Adrenal gland (tissue), 12 donors: Measurements from ENCODE around the gene RAB11B. TPM values are rescaled to one million over a fixed set of nuclear protein-coding genes. Genes with fewer than 3 reads are reported as not detected.
A peak's percentile ranks its signal among the peaks of the same experiment; 100 is the strongest.
"Not testable (repeated sequence)": the region's sequence is repeated elsewhere in the genome, so short reads cannot be mapped to it uniquely, and the experiment has no call there.

Experiments
- DNase-seq, 7 donors: peaks; one replicate each; pipeline ENCODE4 v3.0.0-alpha.2; 2019 to 2020
- H3K27ac ChIP-seq, 5 donors: fragments of 200-600 bp; sonication (generic) in 4 of 5; 1 replicate in 3 of 5; 2 replicates in 2 of 5; pipeline versions ENCODE4 v1.5.1 to v1.8.0; 2016 to 2020; ENCODE audit warnings: mild to moderate bottlenecking in 1 of 5
- H3K27me3 ChIP-seq: fragments of 200-600 bp; 2 replicates; pipeline ENCODE4 v1.8.0; 2021
- H3K36me3 ChIP-seq, 2 donors: fragments of 200-600 bp; replicated peaks in 1 of 2; 1 replicate in 1 of 2; 2 replicates in 1 of 2; pipeline versions ENCODE4 v1.5.1 to v1.8.0; 2018 to 2022
- H3K4me1 ChIP-seq, 2 donors: fragments of 200-600 bp; replicated peaks in 1 of 2; 1 replicate in 1 of 2; 2 replicates in 1 of 2; pipeline versions ENCODE4 v1.5.1 to v1.8.0; 2018 to 2021
- H3K4me3 ChIP-seq, 4 donors: fragments of 200-600 bp; sonication (generic) in 3 of 4; one replicate each; pipeline ENCODE4 v1.5.1; 2016 to 2018
- H3K9me3 ChIP-seq, 3 donors: fragments of 200-600 bp; sonication (generic) in 1 of 3; replicated peaks in 1 of 3; 1 replicate in 2 of 3; 2 replicates in 1 of 3; pipeline versions ENCODE4 v1.5.1 to v1.8.0; 2016 to 2021
- POLR2A ChIP-seq, 2 donors: fragments of 450-650 bp; IDR thresholded peaks; one replicate each; pipeline ENCODE4 v1.6.1; 2017; ENCODE audit warnings: antibody characterized with exemption in 2 of 2, mild to moderate bottlenecking in 2 of 2, moderate library complexity in 1 of 2
- WGBS, 4 donors: extraction: QIAGEN DNeasy Blood & Tissue Kit in 2 of 4; methylation state at CpG; one replicate each; pipeline versions ENCODE4 v1.1.5 to v1.1.7; 2013 to 2017; 5-methylcytosine and 5-hydroxymethylcytosine counted together
- intact Hi-C, 2 donors: fragments of 100-400 bp; cut with DNase I; formaldehyde crosslinking; loops; one replicate each; pipeline versions ENCODE4 v1.14.1 to v1.15.0; 2022 to 2023
- polyA plus RNA-seq, 3 donors: library from polyadenylated mRNA; stranded (reverse); fragments of 200-250 nt in 2 of 3; fragments of 350-450 nt in 1 of 3; fragmentation: Illumina TruSeq in 1 of 3; extraction: RNeasy Lipid Tissue Mini Kit (QIAGEN cat#74804) in 1 of 3; gene quantifications; one replicate each; pipeline ENCODE4 v1.2.3, GENCODE V29; 2013 to 2014
- total RNA-seq, 9 donors: library from RNA; depleted of rRNA in 4 of 9; stranded (reverse); fragments of >200 nt in 4 of 9; fragments of 120-200 nt in 1 of 9; fragmentation: NEBNext Ultra II Directional in 1 of 9; extraction: Animal tissue kit (Norgen Biotek cat#: 25700) in 1 of 9; gene quantifications; one replicate each; pipeline versions ENCODE4 v1.1.0 to v1.2.4, GENCODE V29; 2013 to 2023
- TF ChIP-seq, protein P1 (sequence below), 6 experiments: fragments of 450-650 bp in 4 of 6; fragments of 200-600 bp in 2 of 6; sonication (generic) in 1 of 6; IDR thresholded peaks; 1 replicate in 5 of 6; 2 replicates in 1 of 6; pipeline versions ENCODE4 v1.5.1 to v1.8.0; 2016 to 2021; ENCODE audit warnings: antibody characterized with exemption in 6 of 6, mild to moderate bottlenecking in 2 of 6, moderate library complexity in 1 of 6
- donor health status: healthy with polysubstance abuse.
- donor health status: Bipolar disorder and iron deficiency.
- donor health status: DM: yes; HTN: yes; CAD: no.
- donor health status: DM: no; HTN: no; CAD: no.
- donor health status: DM: no; HTN: no; CAD: no.
- donor health status: DM: yes; HTN: yes; CAD: no.

Gene RAB11B
- total and polyA plus RNA-seq, 12 donors, result 10.7 to 155 (median 72.2) TPM

- DNase-seq, H3K36me3 ChIP-seq, H3K9me3 ChIP-seq, H3K27me3 ChIP-seq, H3K4me1 ChIP-seq, intact Hi-C loops, H3K4me3 ChIP-seq: not testable (repeated sequence)
- H3K27ac ChIP-seq, result peak overlapping the region in 1 of 5 donors; percentile 49
- 86 to 97% (median 93%) methylated on average over 3 of the region's 3 CpGs for WGBS, 4 donors
Observed at GRCh38 chr19:8385566-8385965, 4.6 kb upstream of the RAB11B start.

- H3K4me3 ChIP-seq, DNase-seq, intact Hi-C loops, H3K9me3 ChIP-seq, H3K36me3 ChIP-seq, H3K27ac ChIP-seq, H3K27me3 ChIP-seq: not testable (repeated sequence)
- peaks cover 6 to 11% of the 10 kb centered on the region in 2 donors for H3K4me1 ChIP-seq
- 80 to 96% (median 89%) methylated on average over 8 to 9 of the region's 9 CpGs for WGBS, 4 donors
Observed at GRCh38 chr19:8386419-8386818, 3.7 kb upstream of the RAB11B start.

- Histone ChIP-seq H3K4me3 (no peak overlapping the region), H3K27me3 (no peaks in the 10 kb centered on the region), H3K9me3 (no peaks in the 10 kb centered on the region), H3K4me1 (peaks cover 12 to 17% of the 10 kb centered on the region in 2 donors), H3K36me3 (no peaks in the 10 kb centered on the region), H3K27ac (no peak overlapping the region)
- DNase-seq, result no peak
- 73 to 96% (median 85%) methylated on average over 4 of the region's 4 CpGs for WGBS, 4 donors
- intact Hi-C loops, result no loop called here
- no peak for TF ChIP-seq POLR2A (IDR thresholded peaks at IDR 0.05)
- TF ChIP-seq, protein P1, sequence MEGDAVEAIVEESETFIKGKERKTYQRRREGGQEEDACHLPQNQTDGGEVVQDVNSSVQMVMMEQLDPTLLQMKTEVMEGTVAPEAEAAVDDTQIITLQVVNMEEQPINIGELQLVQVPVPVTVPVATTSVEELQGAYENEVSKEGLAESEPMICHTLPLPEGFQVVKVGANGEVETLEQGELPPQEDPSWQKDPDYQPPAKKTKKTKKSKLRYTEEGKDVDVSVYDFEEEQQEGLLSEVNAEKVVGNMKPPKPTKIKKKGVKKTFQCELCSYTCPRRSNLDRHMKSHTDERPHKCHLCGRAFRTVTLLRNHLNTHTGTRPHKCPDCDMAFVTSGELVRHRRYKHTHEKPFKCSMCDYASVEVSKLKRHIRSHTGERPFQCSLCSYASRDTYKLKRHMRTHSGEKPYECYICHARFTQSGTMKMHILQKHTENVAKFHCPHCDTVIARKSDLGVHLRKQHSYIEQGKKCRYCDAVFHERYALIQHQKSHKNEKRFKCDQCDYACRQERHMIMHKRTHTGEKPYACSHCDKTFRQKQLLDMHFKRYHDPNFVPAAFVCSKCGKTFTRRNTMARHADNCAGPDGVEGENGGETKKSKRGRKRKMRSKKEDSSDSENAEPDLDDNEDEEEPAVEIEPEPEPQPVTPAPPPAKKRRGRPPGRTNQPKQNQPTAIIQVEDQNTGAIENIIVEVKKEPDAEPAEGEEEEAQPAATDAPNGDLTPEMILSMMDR (IDR thresholded peaks at IDR 0.05), result no peak
Observed at GRCh38 chr19:8386990-8387389, 3.2 kb upstream of the RAB11B start.

DNA sequence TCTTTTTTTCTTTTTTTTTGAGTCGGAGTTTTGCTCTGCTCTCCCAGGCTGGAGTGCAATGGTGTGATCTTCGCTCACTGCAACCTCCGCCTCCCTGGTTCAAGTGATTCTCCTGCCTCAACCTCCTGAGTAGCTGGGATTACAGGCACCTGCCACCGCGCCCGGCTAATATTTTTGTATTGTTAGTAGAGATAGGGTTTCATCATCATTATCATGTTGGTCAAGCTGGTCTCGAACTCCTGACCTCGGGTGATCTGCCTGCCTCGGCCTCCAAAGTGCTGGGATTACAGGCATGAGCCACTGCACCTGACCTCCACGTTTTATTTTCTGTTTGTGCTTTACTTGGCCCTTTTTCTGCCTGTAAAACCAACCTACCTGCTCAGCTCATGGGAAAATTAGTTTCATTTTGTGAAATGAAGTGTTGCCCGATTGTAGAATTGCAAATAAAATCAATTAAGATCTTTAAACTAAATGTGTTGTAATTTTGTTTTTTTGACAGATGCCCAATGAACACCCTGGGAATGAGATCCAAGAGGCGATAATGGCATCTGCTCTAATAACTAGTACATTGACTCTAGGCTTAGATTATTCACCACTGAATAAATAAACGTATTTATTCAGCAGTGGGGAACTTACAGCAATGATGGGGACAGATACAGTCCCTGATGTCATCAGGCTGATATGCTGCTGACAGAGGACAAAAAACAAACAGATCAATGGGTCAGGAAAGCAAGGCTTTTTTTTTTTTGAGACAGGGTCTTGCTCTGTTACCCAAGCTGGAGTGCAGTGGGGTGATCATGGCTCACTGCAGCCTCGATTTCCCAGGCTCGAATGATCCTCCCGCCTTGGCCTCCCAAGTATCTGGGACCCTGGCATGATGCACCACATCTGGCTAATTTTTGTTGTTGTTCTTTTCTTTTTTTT, 2.2 kb upstream of the RAB11B start:
- H3K4me1 ChIP-seq, result peaks cover 18 to 26% of the 10 kb centered on the region in 2 donors
- H3K4me3 ChIP-seq, result no peak overlapping the region
- no peak overlapping the region for H3K27ac ChIP-seq
- WGBS, 4 donors, result 89 to 90% (median 90%) methylated on average over 16 of the region's 16 CpGs
- intact Hi-C loops, result no loop called here
- H3K36me3 ChIP-seq, result no peaks in the 10 kb centered on the region
- TF ChIP-seq, protein P1 (IDR thresholded peaks at IDR 0.05), result no peak
- no peak for TF ChIP-seq POLR2A (IDR thresholded peaks at IDR 0.05)
- no peak for DNase-seq
- H3K9me3 ChIP-seq, result no peaks in the 10 kb centered on the region
- H3K27me3 ChIP-seq, result no peaks in the 10 kb centered on the region

DNA sequence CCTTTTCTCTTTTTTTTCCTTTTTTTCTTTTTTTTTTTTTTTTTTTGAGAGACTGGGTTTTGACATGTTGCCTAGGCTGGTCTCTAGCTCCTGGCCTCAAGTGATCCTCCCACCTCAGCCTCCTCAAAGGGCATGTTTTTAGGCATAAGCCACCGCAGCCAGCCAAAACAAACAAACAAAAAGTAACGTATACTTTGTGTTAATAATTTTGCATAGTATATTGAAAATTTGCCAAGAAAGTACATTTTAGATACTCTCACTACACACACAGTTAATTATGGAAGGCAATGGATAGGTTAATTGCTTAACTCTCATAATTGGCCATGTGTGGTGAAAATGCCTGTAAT, 1.6 kb upstream of the RAB11B start:
- WGBS, 4 donors, result 47 to 64% (median 57%) methylated on average over 2 of the region's 2 CpGs
- Histone ChIP-seq H3K27ac (peak overlapping the region in 1 of 5 donors; percentile 47), H3K4me3 (no peak overlapping the region), H3K27me3 (no peaks in the 10 kb centered on the region), H3K9me3 (no peaks in the 10 kb centered on the region), H3K4me1 (peaks cover 23 to 32% of the 10 kb centered on the region in 2 donors), H3K36me3 (no peaks in the 10 kb centered on the region)
- TF ChIP-seq POLR2A (IDR thresholded peaks at IDR 0.05), result no peak
- TF ChIP-seq, protein P1 (IDR thresholded peaks at IDR 0.05), result no peak
- DNase-seq, result no peak
- intact Hi-C loops, result no loop called here
